ENCODE data around the gene CELSR3. TPM values are rescaled to one million over a fixed set of nuclear protein-coding genes. Genes with fewer than 3 reads are reported as not detected.

CELSR3 gene
- total RNA-seq, 3 donors from 2014 or later (not counting 1 experiment from before 2014, with no cell fraction given): 2.0 to 3.4 (median 2.6) TPM

DNA sequence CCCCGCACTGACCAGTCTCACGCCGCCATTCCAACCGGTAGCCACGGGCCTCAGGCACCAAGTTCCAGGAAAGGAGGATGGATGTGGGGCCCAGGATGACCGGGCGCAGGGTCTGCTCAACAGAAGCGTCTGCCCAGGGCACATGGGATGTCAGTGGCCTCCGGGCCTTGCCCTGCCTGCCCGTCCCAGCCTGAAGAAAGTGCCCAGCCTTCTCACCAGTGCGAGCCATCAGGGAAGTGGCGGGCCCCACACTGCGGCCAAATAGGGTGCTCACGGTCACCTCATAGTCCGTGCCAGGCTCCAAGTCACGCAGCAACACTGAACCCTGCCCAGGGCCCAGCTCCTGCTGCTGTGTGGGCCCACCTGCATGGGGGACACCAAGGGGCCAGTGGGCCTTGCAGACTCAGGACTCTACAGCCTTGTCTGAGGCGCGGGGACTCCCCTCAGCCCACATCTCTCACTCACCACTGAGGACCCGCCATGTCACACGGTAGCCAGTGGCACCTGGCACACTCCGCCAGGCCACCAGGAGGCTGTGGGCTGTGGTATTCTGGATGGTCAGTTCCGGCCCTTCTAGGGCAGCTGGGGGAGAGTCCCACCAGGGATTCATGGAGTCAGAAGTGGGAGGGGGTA lies 70.7 kb downstream of the CELSR3 start:
- H3K9me3 ChIP-seq (ENCODE audit: control insufficient read depth, insufficient read depth, low read length): no peaks in the 10 kb centered on the region
- no peaks in the 10 kb centered on the region for H3K36me3 Mint-ChIP-seq
- intact Hi-C loops (cut with micrococcal nuclease): no loop called here
- H3K27me3 Mint-ChIP-seq (ENCODE audit: low read depth in 2 of 2): peaks cover 25 to 31% of the 10 kb centered on the region in 2 donors
- no peak overlapping the region for H3K27ac Mint-ChIP-seq
- no peaks in the 10 kb centered on the region for H3K36me3 ChIP-seq (ENCODE audit: control insufficient read depth, insufficient read depth, low read length)
- H3K4me3 Mint-ChIP-seq: no peak overlapping the region
- H3K9me3 Mint-ChIP-seq: no peaks in the 10 kb centered on the region
- H3K27me3 ChIP-seq (ENCODE audit: control insufficient read depth, insufficient read depth, low read length): peaks cover 2% of the 10 kb centered on the region
- WGBS (ENCODE audit: insufficient coverage): 90% methylated on average over 22 of the region's 22 CpGs
- no peak for TF ChIP-seq CTCF (IDR thresholded peaks at IDR 0.05)
- peaks cover 0 to 12% of the 10 kb centered on the region in 2 donors for H3K4me1 Mint-ChIP-seq
- ATAC-seq (no peak), DNase-seq (no peak)
- H3K27ac ChIP-seq (ENCODE audit: low read length): no peak overlapping the region
- no peaks in the 10 kb centered on the region for H3K4me1 ChIP-seq (ENCODE audit: control insufficient read depth, insufficient read depth, low read length)
- H3K4me3 ChIP-seq (ENCODE audit: low read length): no peak overlapping the region

GRCh38 chr3:48591436-48591835 lies 71.2 kb downstream of the CELSR3 start:
- H3K9me3 ChIP-seq (ENCODE audit: control insufficient read depth, insufficient read depth, low read length): no peaks in the 10 kb centered on the region
- H3K27me3 ChIP-seq (ENCODE audit: control insufficient read depth, insufficient read depth, low read length): peaks cover 2% of the 10 kb centered on the region
- no peak overlapping the region for H3K27ac ChIP-seq (ENCODE audit: low read length)
- Mint-ChIP-seq H3K9me3 (no peaks in the 10 kb centered on the region), H3K27ac (no peak overlapping the region), H3K4me3 (no peak overlapping the region), H3K27me3 (ENCODE audit: low read depth in 2 of 2) (peaks cover 25 to 30% of the 10 kb centered on the region in 2 donors), H3K36me3 (no peaks in the 10 kb centered on the region), H3K4me1 (peaks cover 0 to 11% of the 10 kb centered on the region in 2 donors)
- no peak for DNase-seq
- no peak for TF ChIP-seq CTCF (IDR thresholded peaks at IDR 0.05)
- intact Hi-C loops (cut with micrococcal nuclease): no loop called here
- no peak for ATAC-seq
- WGBS (ENCODE audit: insufficient coverage): 90% methylated on average over 14 of the region's 14 CpGs
- no peaks in the 10 kb centered on the region for H3K36me3 ChIP-seq (ENCODE audit: control insufficient read depth, insufficient read depth, low read length)
- no peaks in the 10 kb centered on the region for H3K4me1 ChIP-seq (ENCODE audit: control insufficient read depth, insufficient read depth, low read length)
- H3K4me3 ChIP-seq (ENCODE audit: low read length): no peak overlapping the region

DNA sequence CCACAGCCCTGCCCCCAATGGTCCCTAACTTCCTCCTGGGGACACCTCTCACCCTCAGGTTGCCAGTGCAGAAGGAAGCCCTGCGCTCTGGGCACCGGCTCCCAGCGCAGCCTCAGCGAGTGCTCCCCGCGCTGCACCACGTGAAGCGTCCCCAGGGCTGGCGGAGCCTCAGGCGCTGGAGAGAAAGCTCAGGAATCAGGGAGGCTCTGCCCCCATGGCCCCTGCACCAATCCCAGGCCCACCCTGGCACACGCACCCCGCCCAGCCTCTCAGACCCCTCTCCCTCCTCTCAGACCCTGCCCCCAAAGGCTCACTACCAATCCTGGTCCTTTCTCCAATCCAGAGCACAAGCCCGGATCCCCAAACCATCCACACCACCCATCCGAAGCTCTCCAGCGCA lies 74.5 kb downstream of the CELSR3 start:
- H3K27me3 Mint-ChIP-seq (ENCODE audit: low read depth in 2 of 2): peaks cover 18% of the 10 kb centered on the region in 2 donors
- Histone ChIP-seq H3K9me3 (ENCODE audit: control insufficient read depth, insufficient read depth, low read length) (no peaks in the 10 kb centered on the region), H3K27me3 (ENCODE audit: control insufficient read depth, insufficient read depth, low read length) (no peaks in the 10 kb centered on the region), H3K4me3 (ENCODE audit: low read length) (no peak overlapping the region), H3K27ac (ENCODE audit: low read length) (no peak overlapping the region), H3K36me3 (ENCODE audit: control insufficient read depth, insufficient read depth, low read length) (no peaks in the 10 kb centered on the region), H3K4me1 (ENCODE audit: control insufficient read depth, insufficient read depth, low read length) (no peaks in the 10 kb centered on the region)
- no peak for TF ChIP-seq CTCF (IDR thresholded peaks at IDR 0.05)
- H3K27ac Mint-ChIP-seq: no peak overlapping the region
- H3K4me3 Mint-ChIP-seq: no peak overlapping the region
- H3K9me3 Mint-ChIP-seq: no peaks in the 10 kb centered on the region
- H3K36me3 Mint-ChIP-seq: no peaks in the 10 kb centered on the region
- 61% methylated on average over 15 of the region's 15 CpGs for WGBS (ENCODE audit: insufficient coverage)
- H3K4me1 Mint-ChIP-seq: no peaks in the 10 kb centered on the region
- intact Hi-C loops (cut with micrococcal nuclease): no loop called here
- ATAC-seq: no peak
- no peak for DNase-seq

GRCh38 chr3:48587686-48588085 lies 75.0 kb downstream of the CELSR3 start:
- Histone ChIP-seq H3K9me3 (ENCODE audit: control insufficient read depth, insufficient read depth, low read length) (no peaks in the 10 kb centered on the region), H3K4me1 (ENCODE audit: control insufficient read depth, insufficient read depth, low read length) (no peaks in the 10 kb centered on the region), H3K4me3 (ENCODE audit: low read length) (no peak overlapping the region), H3K27ac (ENCODE audit: low read length) (no peak overlapping the region), H3K27me3 (ENCODE audit: control insufficient read depth, insufficient read depth, low read length) (no peaks in the 10 kb centered on the region), H3K36me3 (ENCODE audit: control insufficient read depth, insufficient read depth, low read length) (no peaks in the 10 kb centered on the region)
- Mint-ChIP-seq H3K27me3 (ENCODE audit: low read depth in 2 of 2) (peaks cover 18% of the 10 kb centered on the region in 2 donors), H3K36me3 (no peaks in the 10 kb centered on the region), H3K27ac (no peak overlapping the region), H3K4me1 (no peaks in the 10 kb centered on the region), H3K9me3 (no peaks in the 10 kb centered on the region), H3K4me3 (no peak overlapping the region)
- no peak for TF ChIP-seq CTCF (IDR thresholded peaks at IDR 0.05)
- no peak for ATAC-seq
- intact Hi-C loops (cut with micrococcal nuclease): no loop called here
- no peak for DNase-seq
- 86% methylated on average over 11 of the region's 11 CpGs for WGBS (ENCODE audit: insufficient coverage)
